GM19468 (cell line): Measurements from ENCODE around the gene MRPL42.

ENCODE experiments used
- ATAC-seq: cut with Tn5 transposase; IDR thresholded peaks from one replicate; pipeline ENCODE4 v1.9.1; 2021; ENCODE audit warnings: mild to moderate bottlenecking, moderate library complexity, moderate number of reproducible peaks; ENCODE audit not compliant: unreplicated experiment; ENCODE audit errors: extremely low read depth

The MRPL42 gene

DNA sequence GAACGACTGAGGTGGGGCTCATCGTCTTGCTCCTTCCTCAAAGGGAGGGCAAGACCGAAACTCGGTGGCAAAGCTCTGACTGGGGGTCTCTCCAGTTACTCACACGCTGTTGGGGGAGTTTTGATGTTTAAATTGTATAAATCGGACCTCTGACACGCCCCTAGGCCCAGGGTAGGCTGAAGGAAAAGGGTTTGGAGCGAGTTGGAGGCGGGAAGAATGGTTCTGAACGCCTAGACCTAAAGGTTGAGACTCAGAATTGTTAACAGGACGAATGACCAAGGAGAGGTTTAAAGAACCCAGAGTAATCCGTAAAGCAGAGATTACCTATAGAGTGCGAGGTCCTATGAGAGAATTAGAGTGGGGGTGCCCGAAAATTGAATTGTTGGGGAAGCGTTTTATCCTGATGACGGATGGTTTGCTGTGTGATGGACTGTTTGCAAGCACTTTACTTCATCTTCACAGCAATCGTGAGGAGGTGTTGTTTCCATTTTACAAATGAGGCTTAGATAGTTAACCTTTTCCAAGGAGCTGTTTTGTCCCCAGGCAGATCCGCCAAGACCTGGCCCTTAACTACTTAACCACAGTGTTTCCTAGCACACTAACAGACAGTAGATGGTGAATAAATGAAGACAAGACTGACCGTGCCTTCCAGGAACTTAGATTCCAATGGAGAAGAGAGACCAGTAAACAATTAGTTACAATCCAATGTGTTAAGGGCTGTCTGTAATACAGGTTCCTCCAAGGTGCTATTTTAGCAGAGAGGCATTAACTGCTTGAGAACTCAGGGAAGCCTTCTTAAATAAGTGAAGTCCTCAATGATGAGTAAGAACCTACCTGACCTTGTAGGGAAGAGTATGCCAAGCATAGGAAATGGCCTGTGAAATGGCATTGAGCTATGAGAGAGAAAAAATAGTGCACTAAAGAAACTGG lies 24.6 kb upstream of the MRPL42 start:
- ATAC-seq = no peak

DNA sequence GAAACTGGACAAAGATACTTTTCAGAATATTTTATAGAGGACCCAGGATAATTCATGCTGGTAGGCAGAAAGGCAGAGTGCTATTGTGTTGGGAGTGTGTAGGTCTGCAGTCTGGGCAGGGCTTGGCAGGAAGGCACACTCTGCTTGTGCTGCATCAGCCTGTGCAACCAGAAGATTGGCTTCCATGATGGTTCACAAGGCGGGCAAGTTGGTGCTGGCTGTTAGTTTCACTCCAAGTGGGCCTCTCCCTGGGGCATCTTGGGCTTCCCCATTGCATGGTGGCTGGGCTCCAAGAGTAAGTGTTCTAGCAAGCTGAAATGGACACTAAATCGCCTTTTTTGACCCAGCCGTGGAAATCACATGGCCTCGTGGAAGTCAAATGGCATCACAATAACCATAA lies 23.7 kb upstream of the MRPL42 start:
- no peak for ATAC-seq

DNA sequence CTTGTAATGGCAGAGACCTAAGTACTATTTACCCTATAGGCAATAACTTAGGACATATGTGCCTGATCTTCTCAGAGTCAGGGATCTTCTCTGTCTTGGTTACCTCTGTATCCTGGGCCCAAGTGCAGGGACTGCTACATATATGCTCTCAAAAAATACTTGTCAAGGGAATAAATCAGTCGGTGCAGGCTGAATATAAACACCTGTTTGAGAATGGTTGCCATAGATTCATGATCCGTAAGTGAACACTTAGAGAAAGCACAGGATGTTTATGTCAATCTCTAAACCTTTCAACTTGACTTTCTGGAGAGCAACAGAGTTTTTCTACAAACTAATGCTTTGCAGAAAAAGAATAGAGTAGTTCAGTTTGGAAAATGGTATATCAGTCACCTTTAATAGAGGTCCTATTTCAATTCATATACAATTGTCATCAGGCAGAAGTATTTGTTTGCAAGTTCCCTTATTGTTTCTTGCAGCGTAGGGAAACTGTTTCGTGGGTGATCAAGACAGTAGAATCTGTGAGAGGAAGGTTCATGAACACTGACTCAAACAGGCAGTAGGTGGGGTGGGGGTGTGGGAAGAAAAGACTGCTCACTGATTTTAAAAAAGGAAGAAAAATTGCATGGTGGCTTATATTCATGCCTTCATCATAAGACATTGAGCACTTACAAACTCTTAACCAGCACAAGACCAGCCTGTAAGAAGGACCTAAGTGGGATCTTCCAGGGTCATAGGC lies 19.6 kb upstream of the MRPL42 start:
- ATAC-seq = no peak

DNA sequence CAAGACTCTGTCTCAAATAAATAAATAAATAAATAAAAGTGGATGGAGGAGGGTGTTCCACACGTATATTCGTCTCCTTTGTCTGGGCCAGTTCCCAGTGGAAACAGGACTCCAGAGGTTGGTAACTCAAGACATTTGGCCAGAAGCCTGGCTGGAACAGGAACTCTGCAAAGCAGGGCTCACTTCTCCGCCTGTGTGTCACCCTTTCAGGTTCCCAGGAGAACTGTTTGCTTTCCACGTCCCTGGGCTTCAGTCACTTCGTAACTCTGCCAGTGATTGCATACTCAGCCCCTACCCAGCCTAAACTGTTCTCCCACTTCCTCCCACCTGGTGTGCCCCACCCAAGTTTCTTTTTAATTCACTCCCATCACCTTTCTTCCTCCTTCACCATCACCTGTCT lies 18.5 kb upstream of the MRPL42 start:
- ATAC-seq = no peak

DNA sequence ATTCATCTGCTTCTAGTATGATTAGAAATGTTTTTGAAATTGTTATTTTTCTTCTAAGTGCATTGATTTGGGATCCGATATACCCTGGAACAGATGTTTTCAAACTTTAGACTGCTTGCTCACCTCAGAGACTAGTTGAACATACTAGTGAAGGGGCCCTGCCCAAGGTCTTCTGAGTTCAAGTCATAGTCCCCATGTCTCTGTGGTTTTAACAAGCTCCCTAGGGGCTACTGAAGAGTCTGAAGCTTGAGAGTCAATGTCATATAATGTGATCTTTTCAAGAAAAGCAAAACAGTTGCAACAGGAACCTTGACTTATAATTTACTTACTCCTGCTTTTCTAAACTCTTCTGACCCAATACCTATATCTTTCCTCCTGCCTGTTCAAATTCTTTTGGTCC lies 18.0 kb upstream of the MRPL42 start:
- ATAC-seq = no peak

DNA sequence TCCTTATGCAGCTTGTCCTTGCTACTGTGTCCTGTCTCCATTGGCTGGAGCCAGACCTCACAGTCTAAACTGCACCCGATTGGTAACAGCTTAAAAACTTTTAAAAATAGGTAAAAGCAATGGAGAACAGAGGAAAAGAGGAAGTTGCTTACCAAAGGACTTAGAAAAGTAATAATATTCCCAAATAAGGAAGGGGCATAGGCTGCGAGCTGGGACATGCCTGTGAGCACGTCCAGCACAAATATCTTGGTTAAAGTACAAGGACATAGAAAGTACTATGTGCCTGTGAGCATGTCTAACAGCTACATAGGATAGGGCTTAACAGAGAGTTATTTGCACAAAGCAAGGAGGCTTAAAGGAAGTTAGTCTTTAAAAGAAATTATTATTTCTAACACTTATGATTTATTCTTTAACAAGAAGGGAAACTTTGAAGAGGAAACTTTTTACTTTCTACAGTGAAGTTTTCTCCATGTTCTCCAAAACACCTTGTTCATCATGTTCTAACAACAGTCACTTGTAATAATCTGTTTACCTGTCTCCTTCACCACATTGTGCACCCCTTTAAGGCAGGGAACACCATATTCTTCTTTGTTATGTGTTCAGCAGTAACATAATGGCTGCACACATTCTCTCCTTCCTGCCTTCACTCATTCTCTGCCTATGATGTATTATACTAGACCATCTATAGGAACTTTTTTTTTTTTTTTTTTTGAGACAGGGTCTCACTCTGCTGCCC lies 15.7 kb upstream of the MRPL42 start:
- ATAC-seq = no peak

DNA sequence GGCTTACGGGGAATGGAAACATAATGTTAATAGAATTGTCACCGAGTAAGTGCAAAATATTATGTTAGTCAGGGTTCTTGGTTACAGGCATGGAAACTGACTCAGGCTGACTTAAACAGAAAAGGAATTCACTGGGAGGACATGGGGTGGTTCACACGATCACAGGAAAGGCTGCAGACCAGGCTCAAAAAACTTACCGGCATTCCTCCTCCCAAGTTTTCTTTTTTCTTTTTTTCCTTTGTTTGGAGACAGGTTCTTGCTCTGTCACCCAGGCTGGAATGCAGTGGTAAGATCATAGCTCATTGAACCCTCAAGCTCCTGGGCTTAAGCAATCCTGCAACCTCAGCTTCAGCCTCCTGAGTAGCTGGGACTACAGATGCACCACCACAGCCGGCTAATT lies 13.7 kb upstream of the MRPL42 start:
- ATAC-seq = no peak

DNA sequence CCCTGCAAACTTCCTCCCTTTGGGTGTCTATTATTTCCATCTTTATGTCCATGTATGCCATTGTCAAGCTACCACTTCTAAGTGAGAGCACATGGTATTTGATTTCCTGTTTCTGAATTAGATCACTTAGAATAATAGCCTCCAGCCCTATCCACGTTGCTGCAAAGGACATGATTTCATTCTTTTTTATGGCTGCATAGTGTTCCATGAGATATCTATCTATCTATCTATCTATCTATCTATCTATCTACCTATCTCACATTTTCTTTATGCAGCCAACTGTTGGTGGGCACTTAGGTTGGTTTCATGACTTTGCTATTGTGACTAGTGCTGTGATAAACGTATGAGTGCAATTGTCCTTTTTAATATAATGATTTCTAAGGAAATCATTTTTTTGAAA lies 11.2 kb upstream of the MRPL42 start:
- no peak for ATAC-seq

DNA sequence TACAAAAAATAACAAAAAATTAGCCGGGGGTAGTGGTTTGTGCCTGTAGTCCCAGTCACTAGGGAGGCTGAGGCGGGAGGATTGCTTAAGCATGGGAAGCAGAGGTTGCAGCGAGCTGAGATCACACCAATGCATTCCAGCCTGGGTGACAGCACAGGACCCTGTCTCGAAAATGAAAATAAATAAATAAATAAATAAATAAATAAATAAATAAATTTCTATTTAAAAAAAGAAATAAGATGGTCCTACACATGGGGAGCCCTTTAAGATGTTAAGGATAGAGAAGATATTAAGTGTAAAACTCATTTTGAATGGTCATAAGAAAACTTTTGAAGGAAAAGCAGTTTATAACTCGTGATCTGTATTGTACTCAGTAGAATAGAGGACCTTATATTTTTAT lies 8.2 kb upstream of the MRPL42 start:
- ATAC-seq = no peak

DNA sequence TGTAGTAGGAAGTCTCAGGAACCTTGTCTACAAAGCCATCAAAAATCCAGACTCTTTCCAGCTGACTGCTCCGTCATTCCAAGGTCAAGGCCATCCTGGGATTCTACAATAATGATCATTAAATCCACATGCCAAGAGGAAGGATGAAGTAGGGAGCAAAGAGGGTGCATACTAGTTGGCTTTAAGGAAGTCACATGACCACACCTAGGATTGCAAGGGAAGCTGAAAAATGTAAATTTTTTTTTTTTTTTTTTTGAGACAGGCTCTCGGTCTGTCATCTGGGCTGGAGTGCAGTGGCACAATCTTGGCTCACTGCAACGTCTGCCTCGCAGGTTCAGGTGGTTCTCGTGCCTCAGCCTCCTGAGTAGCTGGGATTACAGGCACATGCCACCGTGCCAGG lies 7.3 kb upstream of the MRPL42 start:
- no peak for ATAC-seq

DNA sequence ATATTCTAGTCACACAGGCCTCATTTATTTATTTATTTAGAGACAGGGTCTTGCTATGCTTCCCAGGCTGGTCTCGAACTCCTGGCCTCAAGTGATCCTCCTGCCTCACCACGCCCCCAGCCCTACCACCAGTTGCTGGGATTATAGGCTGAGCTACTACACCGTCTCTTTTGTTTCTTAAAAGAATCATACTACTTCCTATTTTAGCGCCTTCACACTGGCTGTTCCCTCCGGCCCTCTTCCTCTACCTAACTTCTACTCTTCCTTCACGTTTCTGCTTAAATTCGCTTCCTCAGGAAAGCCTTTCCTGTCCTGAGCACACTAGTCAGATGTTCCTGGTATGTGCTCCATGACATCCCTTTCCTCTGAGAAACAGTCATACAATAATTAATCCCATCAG lies 6.4 kb upstream of the MRPL42 start:
- ATAC-seq = no peak

DNA sequence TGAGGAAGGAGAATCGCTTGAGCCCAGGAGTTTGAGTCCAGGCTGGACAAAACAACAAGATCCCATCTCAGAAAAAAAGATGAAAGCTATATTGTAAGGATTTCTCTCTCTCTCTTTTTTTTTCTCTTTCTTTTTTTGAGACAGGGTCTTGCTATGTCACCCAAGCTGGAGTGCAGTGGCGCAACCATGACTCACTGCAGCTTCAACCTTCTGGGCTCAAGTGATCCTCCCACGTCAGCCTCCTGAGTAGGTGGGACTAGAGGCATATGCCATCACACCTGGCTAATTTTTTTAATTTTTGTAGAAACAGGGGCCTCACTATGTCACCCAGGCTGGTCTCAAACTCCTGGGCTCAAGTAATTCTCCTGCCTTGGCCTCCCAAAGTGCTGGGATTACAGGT lies 5.8 kb upstream of the MRPL42 start:
- ATAC-seq = no peak

DNA sequence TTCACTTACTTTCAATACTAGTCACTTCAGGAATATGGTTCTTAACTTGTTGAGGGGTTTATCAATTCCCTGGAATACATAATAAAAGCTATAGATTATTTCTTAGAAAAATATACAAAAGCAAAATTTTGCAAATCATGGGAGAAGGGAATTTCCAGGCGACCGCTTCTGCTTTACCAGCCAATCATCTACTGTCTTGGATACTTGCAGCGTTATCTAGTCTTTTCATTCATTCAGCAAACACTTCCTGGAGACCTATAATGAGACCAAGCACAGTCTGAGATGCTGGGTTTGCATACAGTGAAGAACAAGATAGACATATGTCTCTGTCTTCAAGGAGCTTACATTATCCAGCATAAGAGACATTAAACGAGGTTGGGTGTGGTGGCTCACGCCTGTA lies 1.5 kb upstream of the MRPL42 start:
- no peak for ATAC-seq

DNA sequence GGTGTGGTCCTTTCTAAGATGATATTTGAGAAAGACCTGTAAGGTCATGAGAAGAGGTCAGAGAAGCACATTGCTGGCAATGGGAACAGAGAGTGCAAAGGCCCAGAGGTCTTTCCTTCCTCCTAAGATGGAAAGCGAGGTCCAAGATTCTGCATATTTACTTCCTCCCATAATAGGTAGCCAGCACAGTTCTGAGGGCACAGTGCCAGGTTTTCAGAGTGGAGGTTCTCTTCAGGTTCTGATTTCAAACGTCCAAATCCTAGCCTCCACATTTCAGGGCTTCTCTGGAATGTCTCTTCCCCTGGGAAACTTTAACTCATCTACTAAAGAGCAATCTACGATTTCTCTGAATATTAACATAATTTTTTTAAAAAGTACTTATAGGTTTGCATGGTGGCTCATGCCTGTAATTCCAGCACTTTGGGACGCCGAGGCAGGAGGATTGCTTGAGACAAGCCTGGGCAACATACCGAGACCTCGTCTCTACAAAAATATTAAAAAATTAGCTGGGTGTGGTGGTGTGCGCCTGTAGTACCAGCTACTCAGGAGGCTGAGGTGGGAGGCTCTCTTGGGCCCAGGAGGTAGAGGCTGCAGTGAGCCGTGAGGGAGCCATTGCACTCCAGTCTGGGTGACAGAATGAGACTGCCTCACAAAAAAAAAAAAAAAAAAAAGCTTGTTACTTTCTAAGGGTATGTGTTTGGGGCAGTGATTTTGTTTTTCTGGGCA lies 526 bp upstream of the MRPL42 start:
- ATAC-seq = no peak

DNA sequence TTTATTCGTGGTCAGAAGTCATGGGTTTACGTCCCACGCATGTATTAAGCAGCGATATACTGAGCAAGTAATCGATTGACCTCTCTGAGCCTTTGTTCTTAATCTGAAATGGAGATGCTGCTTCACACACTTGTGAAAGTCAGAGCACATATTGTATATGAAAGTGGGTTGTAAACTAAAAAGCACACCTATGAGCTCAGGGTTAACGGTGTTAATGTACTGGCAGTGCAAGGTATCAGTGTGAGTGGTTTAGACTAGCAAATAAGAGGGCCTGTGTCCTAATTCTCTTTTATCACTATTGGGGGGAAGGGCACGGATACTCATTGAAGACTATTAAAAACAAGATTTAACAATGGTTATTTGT lies 676 bp downstream of the MRPL42 start:
- ATAC-seq = no peak

DNA sequence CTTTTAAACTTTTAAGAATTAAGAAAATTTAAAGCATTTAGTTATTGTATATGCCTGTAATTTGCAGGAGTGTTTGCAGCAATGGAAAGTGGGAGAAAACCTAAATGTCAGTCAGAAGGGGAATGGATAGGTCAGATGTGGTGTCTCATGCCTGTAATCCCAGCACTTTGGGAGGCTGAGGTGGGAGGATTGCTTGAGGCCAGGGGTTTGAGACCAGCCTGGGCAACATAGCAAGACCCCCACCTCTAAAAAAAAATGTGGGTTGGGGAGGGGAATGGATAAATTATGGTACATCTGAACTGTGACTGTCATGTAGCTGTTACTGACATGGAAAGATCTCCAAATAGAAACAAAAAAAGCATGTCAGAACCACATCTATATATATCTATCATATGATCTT lies 2.1 kb downstream of the MRPL42 start:
- no peak for ATAC-seq

DNA sequence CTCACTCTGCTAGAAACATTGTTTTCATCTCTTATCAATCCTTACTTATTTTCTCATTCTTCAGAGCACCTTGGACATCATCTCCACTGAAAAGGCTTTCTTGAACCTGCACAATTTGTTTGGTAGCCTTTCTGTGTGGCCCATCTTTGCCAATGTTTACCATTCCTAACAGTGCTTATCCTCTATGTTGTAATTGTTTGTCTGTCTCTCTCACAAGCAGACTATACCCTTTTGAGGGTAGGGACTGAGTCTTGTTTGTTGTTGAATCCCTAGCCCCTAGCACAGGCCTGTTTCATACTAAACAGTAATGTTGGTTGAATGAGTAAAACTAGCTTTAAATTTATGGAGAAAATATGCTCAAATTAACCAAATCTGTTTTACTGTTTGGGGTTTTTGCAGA lies 9.2 kb downstream of the MRPL42 start:
- no peak for ATAC-seq

DNA sequence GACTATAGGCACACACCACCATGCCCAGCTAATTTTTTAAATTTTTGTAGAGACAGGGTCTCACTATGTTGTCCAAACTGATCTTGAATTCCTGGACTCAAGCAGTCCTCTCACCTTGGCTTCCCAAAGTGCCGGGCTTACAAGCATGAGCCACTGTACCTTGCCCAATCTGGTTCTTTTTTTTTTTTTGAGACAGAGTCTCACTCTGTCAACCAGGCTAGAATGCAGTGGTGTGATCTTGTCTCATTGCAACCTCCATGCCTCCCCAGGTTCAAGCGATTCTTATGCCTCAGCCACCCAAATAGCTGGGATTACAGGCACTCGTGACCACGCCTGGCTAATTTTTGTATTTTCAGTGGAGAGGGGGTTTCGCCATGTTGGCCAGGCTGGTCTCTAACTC lies 15.4 kb downstream of the MRPL42 start:
- no peak for ATAC-seq

DNA sequence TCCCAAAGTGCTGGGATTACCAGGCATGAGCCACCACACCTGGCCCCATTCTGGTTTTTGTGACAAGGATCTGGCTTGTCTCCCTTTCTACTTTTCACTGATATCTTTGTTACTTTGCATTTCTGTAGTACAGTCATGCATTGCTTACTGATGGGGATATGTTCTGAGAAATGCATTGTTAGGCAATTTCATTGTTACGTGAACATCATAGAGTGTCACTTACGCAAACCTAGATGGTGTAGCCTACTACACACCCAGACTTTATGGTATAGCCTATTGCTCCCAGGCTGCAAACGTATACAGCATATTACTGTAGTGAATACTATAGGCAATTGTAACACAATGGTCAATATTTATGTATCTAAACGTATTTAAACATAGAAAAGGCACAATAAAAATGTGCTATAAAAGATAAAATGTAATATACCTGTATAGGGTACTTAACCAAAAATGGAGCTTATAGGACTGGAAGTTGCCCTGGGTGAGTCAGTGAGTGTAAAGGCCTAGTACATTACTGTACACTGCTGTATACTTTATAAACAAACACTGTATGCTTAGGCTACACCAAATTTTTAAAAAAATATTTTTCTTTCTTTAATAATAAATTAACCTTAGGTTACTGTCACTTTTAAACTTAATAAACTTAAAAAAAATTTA lies 16.0 kb downstream of the MRPL42 start:
- ATAC-seq = no peak
